HG02973 (cell line): ENCODE measurements around the gene MCOLN3.

Experiments used
- ATAC-seq: cut with Tn5 transposase; IDR thresholded peaks from one replicate; pipeline ENCODE4 v1.9.1; 2021; ENCODE audit warnings: moderate library complexity; ENCODE audit not compliant: unreplicated experiment

MCOLN3 gene, protein sequence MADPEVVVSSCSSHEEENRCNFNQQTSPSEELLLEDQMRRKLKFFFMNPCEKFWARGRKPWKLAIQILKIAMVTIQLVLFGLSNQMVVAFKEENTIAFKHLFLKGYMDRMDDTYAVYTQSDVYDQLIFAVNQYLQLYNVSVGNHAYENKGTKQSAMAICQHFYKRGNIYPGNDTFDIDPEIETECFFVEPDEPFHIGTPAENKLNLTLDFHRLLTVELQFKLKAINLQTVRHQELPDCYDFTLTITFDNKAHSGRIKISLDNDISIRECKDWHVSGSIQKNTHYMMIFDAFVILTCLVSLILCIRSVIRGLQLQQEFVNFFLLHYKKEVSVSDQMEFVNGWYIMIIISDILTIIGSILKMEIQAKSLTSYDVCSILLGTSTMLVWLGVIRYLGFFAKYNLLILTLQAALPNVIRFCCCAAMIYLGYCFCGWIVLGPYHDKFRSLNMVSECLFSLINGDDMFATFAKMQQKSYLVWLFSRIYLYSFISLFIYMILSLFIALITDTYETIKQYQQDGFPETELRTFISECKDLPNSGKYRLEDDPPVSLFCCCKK

DNA sequence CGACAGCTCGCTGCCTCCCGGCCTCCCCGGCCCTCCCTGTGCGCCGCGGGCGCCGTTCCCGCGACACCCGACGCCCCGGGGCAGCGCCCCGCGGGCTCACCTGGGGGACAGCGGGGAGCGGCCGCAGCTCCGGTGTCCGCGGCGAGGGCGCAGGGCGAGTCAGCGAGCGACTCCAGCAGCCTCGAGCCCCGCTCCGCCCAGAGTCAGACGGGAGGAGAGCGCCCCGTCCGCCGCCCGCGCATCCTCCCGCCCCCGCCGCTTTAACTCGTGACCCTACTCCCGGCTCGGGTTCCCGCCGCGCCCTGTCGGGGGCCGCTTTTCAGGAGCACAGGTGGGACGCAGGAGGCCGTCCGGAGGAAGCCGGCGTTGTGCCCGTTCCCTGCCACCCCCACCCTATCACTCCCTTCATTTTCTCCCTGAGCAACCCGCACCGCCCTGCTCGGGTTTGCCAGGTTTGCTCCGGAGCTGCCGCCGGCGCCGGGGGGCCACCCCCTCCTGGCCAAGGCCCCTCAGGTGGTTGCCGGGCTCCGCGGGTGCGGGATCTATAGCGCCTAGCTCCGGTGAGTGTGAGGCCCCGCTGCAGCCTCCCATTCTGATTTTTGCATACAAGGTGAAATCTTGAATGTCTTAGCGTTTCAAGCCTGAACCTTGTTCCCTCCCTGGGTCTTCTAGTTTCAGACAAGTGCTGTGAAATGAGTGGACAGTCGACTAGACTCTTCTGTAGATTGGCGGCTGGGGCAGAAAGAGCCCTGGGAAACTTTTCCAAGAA is at the start of gene MCOLN3:
Gene MCOLN3 (minus strand): TSS at position 205 of the 769 bp plus-strand sequence. CDS start 3,140 bp downstream, outside the sequence.
- peak; percentile 69 for ATAC-seq

DNA sequence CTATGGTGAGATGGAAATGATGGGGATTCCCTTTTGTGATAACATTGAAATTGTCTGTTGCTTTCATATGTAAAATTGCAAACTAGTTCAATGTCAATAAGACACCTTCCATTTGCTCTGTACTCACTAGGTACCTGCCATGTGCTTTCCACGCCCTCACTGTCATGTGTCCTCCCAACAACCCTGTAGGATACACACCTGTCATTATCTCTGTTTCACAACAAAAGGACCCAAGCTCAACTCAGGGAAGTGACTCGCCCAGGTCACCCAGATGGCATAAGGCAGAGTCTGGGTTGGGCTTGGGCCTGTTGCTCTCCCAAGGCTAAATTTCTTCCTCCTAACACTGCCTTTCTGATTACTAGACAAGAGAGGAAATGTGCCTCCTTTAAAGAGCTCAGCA is 45.3 kb upstream of the MCOLN3 start:
- ATAC-seq = no peak

DNA sequence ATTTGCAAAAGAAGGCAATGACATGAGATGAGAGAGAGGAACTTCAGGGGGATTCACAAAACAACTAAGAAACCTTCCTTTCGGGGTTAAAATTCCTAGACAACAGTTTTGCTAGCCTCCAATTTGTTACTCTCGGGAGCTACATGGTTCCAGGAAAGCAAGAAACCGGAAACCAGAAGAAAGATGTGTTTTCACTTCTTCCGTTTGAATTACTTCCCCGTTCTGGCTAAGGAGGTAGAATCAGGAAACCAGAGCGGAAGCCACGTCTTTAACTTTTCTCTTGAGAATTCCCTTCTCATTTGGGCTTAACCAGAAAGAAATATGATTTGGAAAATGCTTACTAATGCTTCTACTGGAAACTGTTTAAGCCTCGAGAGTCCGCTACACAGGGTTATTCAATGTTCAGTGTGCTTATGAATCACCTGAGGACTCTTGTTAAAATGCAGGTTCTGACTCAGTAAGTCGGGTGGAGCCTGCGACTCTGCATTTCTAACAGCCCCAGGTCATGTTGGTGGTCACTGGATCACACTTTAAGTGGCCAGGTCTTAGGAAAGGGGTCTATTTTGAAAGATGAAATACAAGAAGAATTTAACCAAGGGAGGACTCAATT is 43.5 kb upstream of the MCOLN3 start:
- no peak for ATAC-seq

DNA sequence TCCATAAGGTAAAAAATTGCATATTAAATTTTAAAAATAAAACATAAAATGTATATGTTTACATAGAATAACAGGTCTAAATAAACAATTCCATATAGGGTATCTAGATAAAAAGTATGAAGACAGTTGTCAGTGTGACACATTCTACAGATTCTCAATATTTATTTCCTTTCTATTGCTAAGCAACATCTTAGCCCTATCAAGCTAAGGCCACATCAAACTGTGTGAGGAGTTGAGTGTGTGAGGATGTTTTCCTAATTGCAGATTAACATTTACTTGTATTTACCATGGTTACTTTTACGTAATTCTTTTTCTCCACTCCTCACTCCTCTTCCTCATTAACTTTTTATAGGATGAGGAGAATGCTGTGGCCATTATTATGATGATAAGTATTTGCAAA is 41.9 kb upstream of the MCOLN3 start:
- ATAC-seq = no peak

DNA sequence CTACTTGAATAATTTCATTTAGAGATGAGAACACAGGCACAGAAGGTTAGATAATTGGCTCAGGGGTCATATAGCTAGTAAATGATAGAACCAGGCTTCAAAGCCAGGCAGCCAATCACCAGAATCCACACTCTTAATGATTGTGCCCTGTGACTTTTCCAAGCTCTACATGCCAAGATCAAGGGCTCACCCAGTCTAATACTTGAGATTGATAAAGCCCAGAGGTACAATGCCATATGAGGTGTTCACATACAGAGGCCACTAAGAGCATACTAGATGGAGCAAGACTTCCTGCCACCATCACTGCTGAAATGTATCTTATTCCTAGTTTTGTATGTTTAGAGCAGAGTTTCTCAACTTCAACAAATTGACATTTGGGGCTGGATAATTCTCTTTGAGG is 40.9 kb upstream of the MCOLN3 start:
- ATAC-seq = no peak

DNA sequence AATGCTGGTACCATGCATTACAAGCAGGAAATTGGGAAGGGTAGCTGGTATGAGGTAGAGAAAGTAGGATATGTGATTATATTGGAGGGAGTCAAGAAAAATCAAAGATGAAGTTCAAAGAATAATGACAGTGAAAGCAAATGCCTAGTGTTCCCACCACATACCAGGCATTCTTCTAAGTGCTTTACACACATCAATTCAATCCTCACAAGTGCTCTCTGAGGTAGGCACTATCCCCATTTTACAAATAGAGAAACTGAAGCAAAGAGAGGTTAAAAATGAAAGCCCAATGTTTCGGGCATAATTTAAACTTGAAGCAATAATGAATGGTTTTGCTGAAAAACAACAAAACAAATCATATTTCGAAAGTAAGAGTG is 40.1 kb upstream of the MCOLN3 start:
- ATAC-seq = no peak

DNA sequence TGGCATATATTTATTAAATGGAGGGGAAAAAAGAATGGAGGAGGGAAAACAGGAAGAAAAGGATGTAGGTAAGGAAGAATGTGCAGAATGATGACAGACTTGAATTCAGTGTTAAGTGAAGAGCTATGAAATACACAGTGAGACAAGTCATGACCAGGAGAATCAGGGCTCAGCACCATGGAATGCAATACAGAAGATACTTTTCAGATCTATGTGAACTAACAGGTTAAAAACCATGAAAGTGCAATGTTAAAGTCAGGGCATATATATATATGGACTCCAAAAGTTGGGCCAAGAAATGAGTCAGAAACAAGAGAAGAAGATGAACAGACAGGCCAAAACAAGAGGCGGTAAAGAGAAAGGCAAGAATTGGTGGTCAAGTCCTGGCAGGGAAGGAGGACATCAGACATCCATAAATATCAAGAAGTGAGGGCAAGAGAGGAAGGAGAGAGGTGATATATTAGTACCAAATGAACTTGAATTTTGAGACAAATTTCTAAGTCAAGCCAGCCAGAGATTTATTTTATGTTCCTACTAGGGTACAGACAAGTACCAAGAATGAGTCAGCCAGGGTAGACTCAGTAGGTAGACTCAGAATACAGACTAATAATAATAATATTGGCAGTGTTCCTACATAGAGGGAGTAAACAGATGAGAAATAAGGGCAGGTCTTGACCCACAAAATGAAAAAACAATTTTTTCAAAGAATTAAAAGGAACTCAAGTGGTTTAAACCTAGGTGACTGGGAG is 39.5 kb upstream of the MCOLN3 start:
- no peak for ATAC-seq

DNA sequence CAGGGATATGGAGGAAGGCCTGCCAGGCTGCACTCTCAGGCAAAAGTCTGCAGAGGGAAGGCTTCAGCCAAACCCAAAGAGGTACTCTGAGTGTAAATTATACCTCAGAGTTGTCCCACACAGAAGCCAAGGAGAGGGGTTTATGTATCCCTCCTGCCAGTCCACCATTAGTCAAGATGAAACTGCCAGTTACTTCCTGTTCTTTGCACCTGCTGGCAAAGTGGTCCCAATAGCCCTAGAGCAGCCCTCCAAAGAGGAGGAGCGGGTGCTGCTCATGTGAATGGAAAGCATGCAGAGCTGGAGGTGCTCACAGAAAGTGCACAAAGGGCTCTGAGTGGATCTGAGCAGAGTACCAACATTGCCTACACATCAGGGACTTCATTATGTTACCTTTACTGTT is 37.1 kb upstream of the MCOLN3 start:
- ATAC-seq = no peak

DNA sequence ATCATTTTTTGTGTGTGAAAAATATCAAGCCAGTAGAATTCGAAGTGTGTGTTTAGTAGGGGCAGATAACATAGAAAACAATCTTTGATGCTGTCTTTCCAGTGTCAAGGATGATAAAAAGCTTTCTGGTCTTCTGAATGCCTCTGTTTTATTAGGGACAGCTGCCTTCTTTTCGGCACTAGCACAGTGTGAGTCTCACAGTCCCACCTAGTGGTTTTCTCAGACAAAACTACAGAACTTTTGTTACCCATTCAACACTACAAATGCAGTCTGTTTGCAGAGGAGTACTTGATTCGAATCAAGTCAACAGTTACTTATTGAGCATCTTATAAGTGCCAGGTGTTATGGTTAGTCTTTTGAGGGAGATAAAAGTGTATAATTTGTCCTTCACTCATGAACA is 30.6 kb upstream of the MCOLN3 start:
- no peak for ATAC-seq

DNA sequence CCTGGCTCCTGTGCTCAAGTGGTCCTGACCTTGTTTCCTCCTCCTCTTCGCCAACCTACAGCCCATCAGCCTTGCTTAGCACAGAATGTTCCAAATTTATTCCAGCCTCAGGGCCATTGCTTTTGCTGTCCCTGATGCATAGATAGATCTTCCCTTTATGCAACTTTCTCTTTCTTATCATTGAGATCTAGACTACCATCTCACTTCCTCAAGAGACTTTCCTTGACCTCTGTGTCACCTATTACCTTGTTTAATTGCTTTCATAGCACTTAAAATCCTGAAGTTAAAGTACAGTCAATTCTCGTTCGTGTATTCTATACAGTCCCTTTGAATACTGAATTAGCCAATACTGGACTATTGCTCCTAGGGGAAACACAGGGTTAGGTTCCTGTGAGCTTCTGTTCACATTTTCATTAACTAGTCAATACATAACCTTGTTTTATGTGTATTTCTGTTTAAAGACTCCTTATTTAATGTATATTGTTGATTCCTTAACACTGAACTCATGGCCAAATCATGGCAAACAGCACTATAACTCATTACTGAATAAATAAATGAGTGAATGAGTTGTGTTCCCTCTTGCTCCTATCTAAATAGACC is 26.2 kb upstream of the MCOLN3 start:
- no peak for ATAC-seq

DNA sequence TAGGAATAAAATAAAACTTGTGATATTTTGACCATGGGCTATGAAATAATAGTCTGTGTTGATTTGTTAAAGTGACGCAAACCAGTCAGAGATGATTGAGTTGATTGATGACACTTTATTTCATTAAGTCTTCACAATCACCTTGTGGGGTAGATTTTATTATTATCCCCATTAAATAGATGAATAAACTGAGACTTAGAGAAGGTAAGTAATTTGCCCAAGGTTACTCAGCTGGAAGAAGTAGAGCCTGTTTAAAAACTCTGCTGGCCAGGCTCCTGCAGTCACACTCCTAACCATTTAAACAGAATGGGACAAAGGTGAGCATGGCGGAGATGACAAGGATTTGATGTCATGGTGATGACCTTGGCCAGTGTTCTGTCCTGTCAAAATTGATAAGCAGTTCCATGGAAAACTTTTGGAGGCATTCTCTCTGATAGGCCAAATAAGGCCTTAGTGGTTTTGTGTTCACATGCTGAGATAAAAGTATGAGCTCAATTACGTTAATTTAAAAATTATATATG is 22.7 kb upstream of the MCOLN3 start:
- ATAC-seq = no peak

DNA sequence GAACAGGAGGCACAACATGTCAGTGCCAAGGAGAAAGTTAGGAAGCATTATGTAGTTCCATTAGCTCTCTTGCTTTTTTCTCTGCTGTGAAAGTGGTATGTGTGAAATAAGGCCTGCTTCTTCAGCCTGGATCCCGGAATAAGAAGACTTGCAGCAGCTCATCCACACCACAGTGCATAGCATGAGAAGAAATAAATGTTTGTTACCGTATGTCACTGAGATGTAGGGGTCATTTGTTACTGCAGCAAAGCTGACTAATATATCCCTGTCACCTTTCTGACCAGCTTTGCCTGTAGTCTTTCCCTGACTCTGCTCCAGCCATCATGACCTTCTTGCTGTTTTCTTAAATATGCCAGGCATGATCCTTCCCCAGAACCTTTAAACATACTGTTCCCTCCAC is 20.5 kb upstream of the MCOLN3 start:
- ATAC-seq = no peak

DNA sequence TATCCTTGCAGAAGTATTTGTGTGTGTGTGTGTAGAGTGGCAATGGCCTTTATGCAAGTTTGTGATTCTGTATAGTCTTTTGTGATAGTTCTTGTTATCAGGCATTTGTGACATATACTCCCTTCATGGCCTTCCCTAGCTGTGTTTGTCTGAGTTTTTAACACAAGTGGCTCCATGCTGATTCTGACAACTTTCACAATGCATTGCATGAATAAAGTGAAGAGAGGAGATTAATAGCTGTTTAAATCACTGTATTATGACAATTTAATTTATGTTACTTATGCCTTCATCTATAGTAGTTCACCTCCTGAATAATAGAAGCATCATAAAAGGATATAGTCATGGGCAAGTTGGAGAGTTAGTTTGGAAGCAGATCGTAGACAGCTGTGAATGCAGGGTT is 17.2 kb upstream of the MCOLN3 start:
- no peak for ATAC-seq

DNA sequence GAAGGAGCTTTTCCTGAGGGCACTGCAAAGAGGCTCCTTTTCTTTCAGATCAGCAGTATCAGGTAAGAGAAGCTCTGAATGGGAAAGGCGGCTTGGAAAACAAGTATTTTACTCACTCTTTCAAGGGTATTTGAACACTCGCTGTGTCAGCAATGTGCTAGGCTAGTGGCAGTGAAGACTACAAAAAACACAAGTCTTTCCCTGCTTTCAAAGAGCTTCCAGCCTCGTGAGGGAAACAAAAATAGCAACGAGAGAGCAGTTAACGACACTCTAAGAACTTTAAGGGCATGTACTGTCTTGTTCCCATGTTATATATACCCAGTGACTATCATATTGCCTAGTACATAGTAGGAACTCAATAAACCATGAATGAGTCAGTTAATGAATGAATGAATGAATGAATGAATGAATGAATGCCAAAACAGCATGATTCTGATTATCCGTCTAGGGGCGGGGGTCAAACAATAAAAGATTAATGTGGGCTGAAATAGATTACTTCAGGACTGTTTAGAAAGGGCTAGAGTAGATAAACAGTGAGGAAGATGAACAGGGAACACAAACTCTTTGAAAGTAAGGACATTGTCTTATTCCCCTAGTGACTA is 14.2 kb upstream of the MCOLN3 start:
- ATAC-seq = no peak

DNA sequence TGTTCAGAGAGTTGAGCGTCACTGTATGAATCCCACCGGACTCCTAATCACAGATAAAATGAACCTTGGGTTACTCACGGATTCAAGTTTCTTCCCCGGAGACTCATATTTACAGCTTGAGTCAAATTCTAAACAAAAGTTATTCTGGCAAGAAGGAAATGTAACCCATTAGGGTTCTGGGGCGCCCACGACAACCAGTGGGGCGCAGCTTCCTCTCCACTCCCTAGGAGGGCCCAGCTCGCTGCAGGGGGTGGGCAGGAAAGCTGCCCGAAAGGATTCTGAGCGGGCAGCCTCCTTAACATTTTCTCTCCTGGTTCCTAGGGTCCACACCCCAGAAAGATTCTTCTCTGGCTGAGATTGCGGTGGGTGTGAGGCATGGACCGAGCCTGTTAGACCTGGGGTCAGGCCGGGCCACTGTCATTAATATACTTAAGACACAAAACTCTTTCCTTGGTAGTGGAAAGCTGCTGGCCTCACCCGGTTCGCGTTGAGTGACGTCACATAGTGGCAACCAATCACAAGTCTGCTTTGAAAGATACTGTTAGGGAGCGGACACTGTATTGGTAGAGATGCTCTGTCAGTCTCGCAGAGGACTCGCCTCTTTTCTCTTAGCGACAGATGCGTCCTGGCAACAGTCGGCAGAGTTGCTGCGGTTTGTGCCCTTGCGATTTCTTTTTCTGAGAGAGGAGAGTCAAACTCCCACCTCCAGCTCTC is 13.6 kb upstream of the MCOLN3 start:
- peak; percentile 100 for ATAC-seq

DNA sequence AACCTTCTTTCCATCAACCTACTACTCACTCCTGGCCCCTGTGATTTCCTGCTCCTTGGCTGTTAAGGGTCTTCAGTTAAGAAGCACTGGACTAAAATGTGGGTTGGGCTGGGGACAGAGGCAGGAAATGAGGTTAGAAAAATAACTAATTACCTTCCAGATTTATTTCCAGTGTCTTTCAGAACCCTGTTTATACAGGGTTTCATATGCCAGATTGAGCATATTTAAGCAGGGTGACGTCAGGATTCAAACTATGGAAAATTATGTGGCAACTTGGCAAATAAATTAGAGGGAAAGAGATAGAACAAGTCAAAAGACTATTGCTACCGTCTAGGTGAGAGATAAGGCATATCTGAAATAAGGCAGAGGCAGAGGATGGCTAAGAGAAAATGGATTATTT is 11.7 kb upstream of the MCOLN3 start:
- no peak for ATAC-seq

DNA sequence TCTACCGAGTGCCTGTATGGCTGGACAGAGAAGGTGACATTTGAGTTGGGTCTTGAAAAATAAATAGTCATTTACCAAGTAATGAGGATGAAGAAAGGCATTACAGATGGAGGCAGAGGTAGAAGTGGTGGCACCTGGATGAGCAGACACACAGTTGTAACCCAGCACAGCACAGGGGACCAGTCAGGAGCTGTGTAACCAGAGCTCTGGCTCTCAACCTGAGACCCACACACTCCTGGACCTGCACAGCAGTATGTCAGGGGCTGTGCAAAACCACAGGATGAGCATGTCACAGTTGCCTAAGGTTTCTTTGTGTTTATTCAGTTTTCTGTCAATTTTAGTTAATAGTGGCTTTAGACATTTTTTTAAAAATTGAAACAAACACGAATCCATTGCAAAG is 11.3 kb upstream of the MCOLN3 start:
- no peak for ATAC-seq

DNA sequence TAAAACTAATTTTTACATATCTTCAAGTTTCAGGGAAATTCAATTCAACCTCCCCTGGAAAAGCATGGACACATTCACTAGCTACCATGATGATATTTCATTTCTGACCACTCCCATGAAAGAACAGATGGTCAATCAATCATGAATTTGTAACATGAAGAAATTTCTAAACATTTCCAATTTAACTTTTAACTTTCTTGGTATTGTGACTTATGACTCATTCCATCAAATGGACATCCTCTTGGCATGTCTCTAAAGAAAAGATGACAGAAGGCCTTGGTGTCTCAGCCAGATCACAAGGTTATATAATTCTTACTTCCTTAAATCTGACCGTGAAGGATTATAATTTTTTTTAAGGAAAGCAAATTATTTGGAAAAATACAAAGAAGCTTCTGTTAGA is 10.5 kb upstream of the MCOLN3 start:
- ATAC-seq = no peak

DNA sequence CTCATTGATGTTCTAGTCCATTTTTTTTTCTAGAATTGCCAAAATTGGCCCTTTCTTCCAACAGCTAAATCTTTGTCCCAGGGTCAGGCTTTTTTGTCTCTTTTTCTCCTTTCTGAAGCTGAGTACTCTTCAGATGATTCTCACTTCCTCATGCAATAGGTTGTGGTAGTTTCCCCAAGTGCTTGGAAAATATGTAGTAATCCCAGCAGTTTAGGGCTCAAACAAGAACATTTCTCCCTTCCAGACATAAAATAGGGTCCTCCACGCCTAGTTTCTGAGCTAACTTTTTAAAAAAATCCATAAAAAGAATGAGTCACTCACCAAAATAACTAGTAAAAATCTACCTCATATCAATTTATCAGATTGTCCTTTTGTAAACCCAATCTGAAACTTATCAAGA is 10.0 kb upstream of the MCOLN3 start:
- no peak for ATAC-seq
